ENCODE data around the gene TRIP6. TPM values are rescaled to one million over a fixed set of nuclear protein-coding genes. Genes with fewer than 3 reads are reported as not detected.
A peak's percentile ranks its signal among the peaks of the same experiment; 100 is the strongest.

TRIP6 gene
- total and polyA plus RNA-seq, 2 of the 8 experiments (the other 6 are each of a cell fraction or from before 2014, with no cell fraction given): 88.4 to 103 TPM

DNA sequence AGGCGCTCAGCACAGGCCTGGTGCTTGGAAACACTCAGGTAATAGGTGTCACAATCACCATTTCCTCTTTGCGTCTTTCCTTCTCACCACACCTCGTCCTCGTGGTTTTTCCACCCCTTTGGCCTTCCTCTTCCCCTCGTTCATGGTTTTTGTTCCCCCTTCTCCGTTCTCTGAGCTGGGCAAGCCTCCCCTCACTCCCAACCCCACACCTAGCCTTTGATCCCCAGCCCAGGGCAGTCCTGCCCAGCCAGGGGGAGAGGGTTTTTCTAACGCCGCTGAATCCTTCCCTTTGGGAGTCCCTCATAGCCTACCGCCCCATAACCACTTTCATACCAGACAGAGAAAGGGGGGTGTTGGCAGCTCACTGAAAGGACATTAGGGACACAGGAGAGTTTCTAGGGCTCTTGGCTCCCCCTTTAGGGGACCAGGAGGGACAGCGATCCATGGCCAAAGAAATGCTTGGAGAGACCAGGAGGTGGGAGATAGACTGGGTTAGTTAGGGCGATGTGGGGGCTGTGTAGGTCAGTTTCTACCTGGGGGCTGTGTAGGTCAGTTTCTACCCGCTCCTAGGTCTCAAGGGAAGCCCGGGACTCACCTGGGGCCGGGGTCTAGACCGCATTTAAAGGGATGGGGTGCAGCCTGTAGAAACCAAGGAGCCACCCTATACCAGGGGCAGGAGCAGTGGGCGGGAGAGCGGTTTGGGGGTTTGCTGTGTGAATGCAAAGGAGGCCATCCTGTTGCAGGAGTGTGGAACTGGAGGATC, 41.3 kb upstream of the TRIP6 start:
- H4K5ac ChIP-seq (ENCODE audit: insufficient read length, low read depth, low read length): no peak overlapping the region
- no peak overlapping the region for H3K27ac ChIP-seq (ENCODE audit: low read depth, low read length)
- peak overlapping the region; percentile 44; the same call in 1 of the 2 replicates for H2BK12ac ChIP-seq (ENCODE audit: low read depth, low read length)
- H2BK15ac ChIP-seq (ENCODE audit: low read length): no peak overlapping the region
- H2AFZ ChIP-seq (ENCODE audit: low read length): no peak overlapping the region
- H4K91ac ChIP-seq (replicated peaks; ENCODE audit: insufficient read length, low read length): no peak overlapping the region
- no peak for FAIRE-seq
- DNase-seq (ENCODE audit: low read depth in 1 of 2, low spot score in 2 of 2): peak in 1 of 2 experiments; percentile 52
- 21% methylated on average over 17 of the region's 17 CpGs; no CpG with 5 or more reads in 1 of the 2 experiments for WGBS, 2 experiments (ENCODE audit: extremely low coverage in 1 of 2, insufficient coverage in 1 of 2, insufficient read length in 1 of 2, insufficient replicate concordance in 2 of 2, low coverage in 1 of 2, low lambda C conversion rate in 2 of 2, missing lambda C conversion rate in 1 of 2)
- H2BK20ac ChIP-seq (ENCODE audit: low read length): no peak overlapping the region
- H3K27me3 ChIP-seq (replicated peaks in 1 of 4; ENCODE audit: control insufficient read depth in 3 of 4, extremely low read depth in 1 of 4, insufficient read depth in 3 of 4, low read length in 3 of 4): no peaks in the 10 kb centered on the region
- H3K4me1 ChIP-seq (replicated peaks in 1 of 4; ENCODE audit: control insufficient read depth in 3 of 4, insufficient read depth in 4 of 4, low read length in 3 of 4): peaks cover 0 to 13% (median 10%) of the 10 kb centered on the region in 4 experiments; a peak in 6 of 7 replicates
- H3K79me1 ChIP-seq (ENCODE audit: low read depth, low read length): peaks cover 5% of the 10 kb centered on the region; the same call in 1 of the 2 replicates
- peak overlapping the region; percentile 25 for H3K18ac ChIP-seq (ENCODE audit: extremely low read depth, low read length)
- H3K79me2 ChIP-seq (ENCODE audit: control insufficient read depth in 1 of 2, insufficient read depth in 2 of 2, low read length in 2 of 2): peaks cover 7 to 38% of the 10 kb centered on the region in 2 experiments
- H3K4me3 ChIP-seq (ENCODE audit: extremely low read depth in 1 of 4, insufficient read depth in 2 of 4, low read depth in 3 of 4, low read length in 4 of 4): peak overlapping the region; percentile 88 to 100 (median 92)
- H3K9ac ChIP-seq (replicated peaks in 1 of 4; ENCODE audit: extremely low read depth in 1 of 4, low read depth in 3 of 4, low read length in 3 of 4): peak overlapping the region; percentile 64 to 93 (median 78)
- H3K9me3 ChIP-seq (ENCODE audit: insufficient read depth in 2 of 2, low read depth in 1 of 2, low read length in 1 of 2): no peaks in the 10 kb centered on the region
- H4K8ac ChIP-seq (ENCODE audit: extremely low read depth, insufficient read depth, low read length): no peak overlapping the region; the same call in 1 of the 2 replicates
- no peak overlapping the region for H3K23ac ChIP-seq (ENCODE audit: insufficient read length)
- peak overlapping the region; percentile 69 for H2BK5ac ChIP-seq (ENCODE audit: low read depth, low read length)
- H3K14ac ChIP-seq (ENCODE audit: insufficient read length): peak overlapping the region; percentile 50
- peaks cover 15 to 28% (median 26%) of the 10 kb centered on the region in 4 experiments; a peak in 7 of 8 replicates for H3K36me3 ChIP-seq (ENCODE audit: control insufficient read depth in 2 of 4, insufficient read depth in 4 of 4, low read length in 3 of 4)
- ChIA-PET POLR2A (ENCODE audit: partially characterized antibody) (interaction anchor here (0.6 to 6.5 kb wide), 11 partner anchors 10 to 357 kb away, joined by 3 to 76 read pairs (median 5); partner anchors contain the start of genes POP7, SLC12A9 and SRRT), CTCF (ENCODE audit: partially characterized antibody) (interaction anchor here (0.6 to 5.2 kb wide), 13 partner anchors 10 to 581 kb away, joined by 3 to 48 read pairs (median 3); partner anchors contain the start of genes POP7 and SLC12A9)
- H3K4me2 ChIP-seq (ENCODE audit: insufficient read depth in 1 of 2, low read depth in 2 of 2, low read length in 2 of 2): peak overlapping the region; percentile 90 to 92
- H4K20me1 ChIP-seq (replicated peaks in 1 of 2; ENCODE audit: control insufficient read depth in 1 of 2, insufficient read depth in 2 of 2, low read length in 2 of 2): peaks cover 14 to 25% of the 10 kb centered on the region in 2 experiments
- H3K23me2 ChIP-seq (ENCODE audit: low read depth, low read length): peaks cover 15% of the 10 kb centered on the region
- H3K4ac ChIP-seq (replicated peaks; ENCODE audit: insufficient read length, low read depth, low read length): no peak overlapping the region
- H2BK120ac ChIP-seq (replicated peaks; ENCODE audit: low read depth, low read length): no peak overlapping the region
- H3K56ac ChIP-seq (replicated peaks; ENCODE audit: insufficient read length, low read depth, low read length): no peak overlapping the region
- peak overlapping the region; percentile 85; the same call in 1 of the 2 replicates for H2AK5ac ChIP-seq (ENCODE audit: low read depth, low read length)
- no peak for TF ChIP-seq KDM1A (IDR thresholded peaks at IDR 0.05; ENCODE audit: borderline replicate concordance, low read length)
- no peak for TF ChIP-seq SUZ12 (IDR thresholded peaks at IDR 0.05; ENCODE audit: low read length)
- TF ChIP-seq, protein P1, sequence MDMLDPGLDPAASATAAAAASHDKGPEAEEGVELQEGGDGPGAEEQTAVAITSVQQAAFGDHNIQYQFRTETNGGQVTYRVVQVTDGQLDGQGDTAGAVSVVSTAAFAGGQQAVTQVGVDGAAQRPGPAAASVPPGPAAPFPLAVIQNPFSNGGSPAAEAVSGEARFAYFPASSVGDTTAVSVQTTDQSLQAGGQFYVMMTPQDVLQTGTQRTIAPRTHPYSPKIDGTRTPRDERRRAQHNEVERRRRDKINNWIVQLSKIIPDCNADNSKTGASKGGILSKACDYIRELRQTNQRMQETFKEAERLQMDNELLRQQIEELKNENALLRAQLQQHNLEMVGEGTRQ (IDR thresholded peaks at IDR 0.05; ENCODE audit: low read length): no peak
- TF ChIP-seq MAFK (IDR thresholded peaks at IDR 0.05; ENCODE audit: low read depth, low read length): no peak
- TF ChIP-seq EGR1 (IDR thresholded peaks at IDR 0.05; ENCODE audit: borderline replicate concordance, low read depth, low read length): no peak
- no peak for TF ChIP-seq CBX5 (IDR thresholded peaks at IDR 0.05; ENCODE audit: low read depth, low read length)
- no peak for TF ChIP-seq GABPA (IDR thresholded peaks at IDR 0.05; ENCODE audit: borderline replicate concordance, insufficient read depth, low read length)
- no peak for TF ChIP-seq SP1 (IDR thresholded peaks at IDR 0.05; ENCODE audit: low read depth, low read length)
- no peak for TF ChIP-seq FOSL1 (IDR thresholded peaks at IDR 0.05; ENCODE audit: insufficient read depth, low read depth, low read length)
- TF ChIP-seq NANOG (IDR thresholded peaks at IDR 0.05; ENCODE audit: insufficient read depth, low read depth, low read length, poor library complexity, severe bottlenecking): no peak
